GF-D8 (cell line): ENCODE results near the gene THSD7B.

Source experiments
- DNase-seq: peaks from one replicate; lab custom pipeline; 2025; lab: John Stamatoyannopoulos, UW

The THSD7B gene

GRCh38 chr2:136801661-136802060 lies 36.3 kb downstream of the THSD7B start:
- DNase-seq = peak; percentile 6

- DNase-seq = no peak
Observed at GRCh38 chr2:136809998-136810397, 44.7 kb downstream of the THSD7B start.

DNA sequence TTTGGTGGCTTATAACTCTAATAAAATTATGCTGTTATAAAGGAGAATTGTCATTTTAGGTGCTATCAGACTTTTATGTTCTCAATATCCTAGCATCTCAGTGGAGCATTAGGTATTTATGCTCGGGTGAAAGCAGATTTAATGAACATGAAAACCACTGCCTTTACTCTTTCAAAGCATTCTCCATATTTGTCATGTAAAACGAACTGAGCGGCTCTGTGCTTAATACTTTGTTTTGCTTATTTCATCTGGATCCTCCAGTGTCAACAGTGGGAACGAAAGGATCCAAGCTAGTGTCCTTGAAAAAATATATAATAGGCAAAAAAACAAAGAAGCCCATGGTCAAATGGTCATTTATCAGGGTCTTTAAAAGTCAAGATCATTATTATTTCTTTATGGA lies 53.5 kb downstream of the THSD7B start:
- no peak for DNase-seq

DNA sequence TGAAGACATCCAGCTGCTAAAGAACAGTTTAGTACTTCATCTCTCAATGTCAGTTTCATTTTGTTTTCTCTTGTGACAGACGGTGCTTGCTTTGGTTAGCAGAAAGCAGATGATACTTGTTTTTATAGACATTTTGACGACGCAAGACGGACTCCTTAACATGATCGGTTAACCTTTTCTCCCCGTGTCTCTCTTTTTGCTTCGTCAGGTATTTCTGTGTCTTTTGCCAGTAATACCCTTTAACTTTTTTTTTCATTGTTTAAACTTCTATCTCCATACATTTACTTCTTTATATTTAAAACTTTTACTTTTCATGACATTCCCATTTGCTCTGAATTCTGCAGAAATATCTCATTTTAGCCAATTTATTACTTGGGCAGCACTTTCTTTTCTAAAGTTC lies 57.9 kb downstream of the THSD7B start:
- no peak for DNase-seq

DNA sequence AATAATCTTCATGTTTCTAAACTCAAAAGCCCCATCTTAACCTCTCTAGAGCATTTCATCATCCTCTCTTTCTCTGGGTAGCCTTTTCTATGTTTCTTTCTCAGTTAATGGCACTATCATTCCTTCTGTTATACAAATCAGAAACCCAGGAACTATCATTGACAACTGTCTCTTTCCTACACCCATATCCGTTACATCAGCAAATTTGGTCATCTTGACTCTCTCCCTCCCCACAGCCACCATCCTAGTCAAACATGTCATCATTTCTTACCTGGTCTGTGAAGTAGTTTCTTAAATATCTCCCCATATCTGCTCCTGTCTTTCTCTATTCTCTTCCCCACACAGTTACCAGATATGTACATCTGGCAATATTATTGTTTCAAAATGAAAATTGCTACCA lies 62.8 kb downstream of the THSD7B start:
- DNase-seq = no peak

- no peak for DNase-seq
Observed at GRCh38 chr2:136828774-136829173, 63.4 kb downstream of the THSD7B start.

DNA sequence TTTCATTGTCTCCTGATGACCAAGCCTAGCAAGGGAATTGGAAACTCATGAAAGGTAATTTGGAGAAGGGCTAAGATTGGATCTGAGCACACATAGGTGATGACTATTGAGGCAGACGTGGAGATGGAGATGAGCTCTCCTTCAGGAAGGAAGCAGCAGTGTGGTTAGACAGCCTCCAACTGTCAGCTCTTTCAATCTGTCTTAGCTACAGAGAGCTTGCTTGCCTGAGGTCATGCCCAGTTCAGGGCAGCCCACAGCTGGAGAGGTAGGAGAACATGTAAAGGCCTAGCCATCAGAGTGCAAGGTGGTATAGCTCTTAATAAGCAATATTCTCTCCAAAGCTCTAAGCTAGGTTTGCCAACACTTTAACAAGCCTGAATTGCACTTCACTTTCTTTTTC lies 79.2 kb downstream of the THSD7B start:
- no peak for DNase-seq

DNA sequence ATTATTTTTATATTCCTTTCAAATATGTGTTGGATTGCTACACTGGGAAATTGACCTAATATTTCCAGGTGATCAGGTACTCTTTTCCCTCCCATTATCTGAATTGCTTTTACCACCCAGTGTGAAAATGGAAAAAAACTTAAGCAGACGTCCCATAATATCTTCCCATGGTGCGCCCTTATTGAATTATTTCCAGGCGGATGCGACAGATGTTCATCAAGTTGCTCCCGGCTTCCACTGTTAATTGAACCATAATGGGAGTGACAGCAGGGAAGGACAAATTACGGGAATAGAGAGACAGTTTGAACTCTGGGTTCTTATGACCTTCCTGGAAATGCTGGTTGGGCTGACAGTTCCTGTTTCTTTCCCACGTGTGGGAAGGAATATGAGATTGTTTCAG lies 93.3 kb downstream of the THSD7B start:
- DNase-seq = no peak

GRCh38 chr2:136860443-136860958 lies 95.2 kb downstream of the THSD7B start:
- DNase-seq = no peak

DNA sequence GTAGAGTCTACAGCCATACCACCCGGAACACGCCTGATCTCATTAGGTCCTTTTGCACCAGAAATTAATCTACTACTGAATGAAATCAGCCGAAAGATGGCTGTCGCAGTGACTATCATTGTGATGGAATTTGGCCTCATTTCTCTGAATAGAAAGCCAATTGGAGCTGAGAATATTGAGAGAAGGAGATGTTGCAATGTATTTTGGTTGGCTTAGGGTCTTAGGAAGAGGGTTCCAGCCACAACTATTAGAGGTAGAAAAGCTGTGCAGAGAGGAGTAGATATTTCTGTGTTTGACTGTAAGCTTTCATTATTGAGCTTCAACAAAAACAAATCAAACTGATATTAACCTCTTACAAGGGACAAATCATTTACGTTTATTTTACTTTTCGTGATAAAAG lies 98.1 kb downstream of the THSD7B start:
- no peak for DNase-seq

GRCh38 chr2:136863874-136864273 lies 98.5 kb downstream of the THSD7B start:
- no peak for DNase-seq

GRCh38 chr2:136871424-136871823 lies 106.1 kb downstream of the THSD7B start:
- DNase-seq = no peak

GRCh38 chr2:136874258-136874657 lies 108.9 kb downstream of the THSD7B start:
- no peak for DNase-seq

DNA sequence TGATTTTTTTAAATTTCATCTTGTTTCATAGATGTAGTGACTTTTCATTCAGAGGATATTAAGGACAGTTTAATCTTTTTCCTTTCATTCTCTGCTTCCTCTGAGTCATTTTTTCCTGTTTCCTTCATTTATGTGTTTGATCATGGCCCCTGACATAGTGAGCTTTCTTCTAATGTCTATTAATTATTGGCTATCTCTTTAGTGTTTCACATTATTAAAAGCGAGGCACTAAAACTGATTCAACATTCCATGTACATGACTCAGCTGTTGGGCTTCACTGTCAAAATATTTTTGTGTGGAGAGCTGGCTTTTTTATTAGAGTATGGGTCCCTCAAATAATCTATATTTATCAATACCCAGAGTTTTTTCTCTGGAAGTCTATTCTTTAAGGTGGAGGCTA lies 125.8 kb downstream of the THSD7B start:
- DNase-seq = no peak

- no peak for DNase-seq
Observed at GRCh38 chr2:136894007-136894634, 128.8 kb downstream of the THSD7B start.

DNA sequence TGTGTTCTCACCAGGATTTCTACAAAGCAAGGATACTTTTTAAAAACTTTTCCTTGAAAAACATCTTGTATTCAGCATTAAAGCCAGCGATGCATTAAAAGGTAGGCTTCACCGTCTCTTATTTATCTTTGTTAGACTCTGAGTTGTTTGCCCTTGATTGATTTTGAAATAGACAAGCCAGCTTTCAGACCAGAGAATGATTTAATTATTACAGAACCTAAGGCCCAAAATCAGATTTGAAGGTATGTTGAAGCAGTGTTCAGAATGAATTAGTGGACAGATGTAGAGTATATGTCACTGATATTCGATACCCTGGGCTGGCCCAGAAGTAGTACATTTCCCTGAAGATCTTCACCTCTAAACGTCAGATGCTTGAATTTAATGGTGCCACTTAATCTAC lies 136.4 kb downstream of the THSD7B start:
- DNase-seq = no peak

DNA sequence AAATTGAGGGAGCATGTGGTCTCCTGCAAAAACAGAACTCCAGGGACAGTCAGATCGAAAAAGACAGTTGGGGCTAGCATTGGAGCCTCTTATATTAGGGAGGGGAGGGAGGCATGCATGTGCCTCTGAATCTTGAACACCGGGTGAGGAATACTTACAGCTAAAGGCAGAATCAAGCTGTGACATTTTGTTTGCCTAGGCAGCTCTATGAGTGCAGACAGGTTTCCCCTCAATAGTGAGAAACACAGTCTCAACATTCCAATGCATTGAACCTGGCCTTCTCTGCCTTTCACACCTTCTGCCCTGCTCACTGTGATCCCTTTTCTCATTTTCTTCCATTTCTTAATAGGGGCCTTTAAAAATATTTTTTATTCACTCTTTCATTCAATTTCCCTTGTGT lies 140.4 kb downstream of the THSD7B start:
- DNase-seq = no peak

DNA sequence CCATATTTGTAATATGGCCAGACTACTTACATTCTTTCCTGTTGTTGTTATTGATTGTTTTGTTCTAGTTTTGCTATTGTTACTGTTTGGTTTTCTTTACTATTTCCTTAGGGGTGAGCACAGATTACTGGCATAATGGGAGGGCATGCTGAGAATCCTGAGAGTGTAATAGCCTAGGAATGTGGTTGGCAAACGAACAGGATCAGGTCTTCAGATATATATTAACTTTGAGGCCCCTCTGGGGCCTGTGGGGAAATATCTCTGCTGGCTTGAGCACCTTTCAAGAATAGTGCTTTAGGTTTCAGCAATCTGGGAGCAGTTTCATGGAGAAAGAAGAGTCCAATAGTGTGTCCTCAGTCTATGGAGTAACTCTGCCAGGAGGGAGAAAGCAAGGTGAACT lies 144.4 kb downstream of the THSD7B start:
- DNase-seq = no peak

- no peak for DNase-seq
Observed at GRCh38 chr2:136916131-136916530, 150.8 kb downstream of the THSD7B start.

- DNase-seq = no peak
Observed at GRCh38 chr2:136917411-136917881, 152.1 kb downstream of the THSD7B start.

DNA sequence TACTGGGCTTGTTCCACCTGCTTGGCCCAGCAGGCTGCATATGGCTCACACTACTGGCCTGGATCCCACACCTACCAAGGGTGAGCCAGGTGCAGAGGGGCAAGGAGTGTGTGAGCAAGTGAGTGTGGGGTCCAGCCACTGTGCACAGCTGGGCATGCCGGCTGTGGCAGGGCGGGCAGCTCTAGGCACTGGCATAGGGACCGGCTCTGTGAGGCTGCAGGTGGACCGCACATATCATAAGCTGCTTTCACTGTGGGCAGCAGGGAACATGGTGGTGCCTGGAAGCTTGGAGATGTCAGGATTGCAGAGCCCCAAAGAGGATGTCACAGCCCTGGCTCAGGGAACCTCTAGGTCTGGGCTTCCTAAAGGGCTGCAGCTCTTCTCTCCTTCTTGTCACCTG lies 154.3 kb downstream of the THSD7B start:
- no peak for DNase-seq

GRCh38 chr2:136920652-136921333 lies 155.4 kb downstream of the THSD7B start:
- DNase-seq = no peak

DNA sequence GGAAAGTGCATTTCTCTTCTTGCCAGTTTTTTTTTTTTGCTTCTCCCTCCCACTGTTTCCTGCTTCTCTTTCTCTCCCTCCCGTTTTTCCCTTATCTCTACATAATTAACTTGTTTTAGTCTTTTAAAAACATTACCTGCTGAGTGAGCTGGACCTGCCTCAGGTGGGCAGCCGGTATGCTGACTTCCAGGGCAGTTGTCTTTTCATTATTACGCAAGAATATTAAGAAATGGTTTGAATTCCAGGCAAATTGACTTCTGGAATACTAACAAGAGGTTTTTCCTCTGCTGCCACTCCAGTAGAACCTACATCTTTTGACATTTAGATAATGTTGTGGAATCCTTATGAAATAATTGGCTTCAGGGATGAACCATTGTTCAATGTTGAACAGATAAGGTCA lies 161.8 kb downstream of the THSD7B start:
- DNase-seq = no peak

DNA sequence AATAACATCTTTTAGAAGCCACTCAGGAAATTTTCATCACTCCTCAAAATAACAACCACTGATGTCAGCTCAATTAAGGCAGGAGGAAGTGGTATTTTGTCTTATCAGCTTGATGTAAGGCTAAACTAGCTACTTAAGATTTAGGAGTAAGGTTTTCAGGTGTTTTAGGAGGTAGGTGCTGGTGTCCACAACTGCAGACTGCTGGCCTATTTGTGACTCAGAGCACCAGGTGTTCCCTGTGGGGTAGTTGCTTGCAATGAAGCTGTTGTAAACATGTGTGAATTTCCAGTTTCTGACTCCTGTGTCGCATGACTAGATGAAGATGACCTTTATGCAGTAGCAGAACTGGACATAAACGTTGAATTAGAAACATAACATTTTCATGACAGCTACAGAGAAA lies 164.2 kb downstream of the THSD7B start:
- no peak for DNase-seq
